Activated CD4-positive, alpha-beta T cell treated with anti-CD3 and anti-CD28 coated beads for 36 hours (primary cell): ENCODE results near the gene SFXN2. TPM values are rescaled to one million over a fixed set of nuclear protein-coding genes. Genes with fewer than 3 reads are reported as not detected.
A peak's percentile ranks its signal among the peaks of the same experiment; 100 is the strongest.

Source experiments
- ATAC-seq: fragments of 200-7000 bp; cut with Tn5 transposase; one replicate; pipeline ENCODE4 v1.10.0; 2021; ENCODE audit warnings: mild to moderate bottlenecking, moderate library complexity
- CTCF ChIA-PET: fragments of 350-600 bp; sonication (Branson Sonifier 250); formaldehyde crosslinking; loops from one replicate; lab custom pipeline; 2021; ENCODE audit warnings: antibody characterized with exemption; lab: Charles Lee
- POLR2A ChIA-PET: fragments of 350-600 bp; sonication (Branson Sonifier 250); formaldehyde crosslinking; loops from one replicate; lab custom pipeline; 2021; ENCODE audit warnings: antibody characterized with exemption, inconsistent platforms; lab: Charles Lee
- DNase-seq: peaks from one replicate; pipeline ENCODE4 v3.0.0-alpha.2; 2020
- H3K27ac Mint-ChIP-seq: one replicate; pipeline ENCODE4 v1.8.0; 2021; ENCODE audit warnings: mixed read lengths
- H3K27me3 Mint-ChIP-seq: one replicate; pipeline ENCODE4 v1.8.0; 2021; ENCODE audit warnings: mixed read lengths
- H3K36me3 Mint-ChIP-seq: one replicate; pipeline ENCODE4 v1.8.0; 2021; ENCODE audit warnings: low read depth, mixed read lengths
- H3K4me1 Mint-ChIP-seq: one replicate; pipeline ENCODE4 v1.8.0; 2021; ENCODE audit warnings: mixed read lengths
- H3K4me3 Mint-ChIP-seq: one replicate; pipeline ENCODE4 v1.8.0; 2021; ENCODE audit warnings: mild to moderate bottlenecking, moderate library complexity, mixed read lengths
- H3K9me3 Mint-ChIP-seq: one replicate; pipeline ENCODE4 v1.8.0; 2021; ENCODE audit warnings: low read depth, mixed read lengths
- intact Hi-C, 2 experiments: fragments of 100-400 bp; cut with DNase I in 1 of 2; cut with micrococcal nuclease in 1 of 2; formaldehyde crosslinking; loops; one replicate each; pipeline versions ENCODE4 v1.14.2 to v1.15.1; 2022 to 2024; cut with DNase I, micrococcal nuclease
- total RNA-seq, 2 experiments: library from RNA; stranded (reverse); gene quantifications; one replicate each; pipeline ENCODE4 v1.2.3, GENCODE V29; 2021

SFXN2 gene
- total RNA-seq, 2 experiments from 2014 or later = 18.2 to 20.7 TPM

DNA sequence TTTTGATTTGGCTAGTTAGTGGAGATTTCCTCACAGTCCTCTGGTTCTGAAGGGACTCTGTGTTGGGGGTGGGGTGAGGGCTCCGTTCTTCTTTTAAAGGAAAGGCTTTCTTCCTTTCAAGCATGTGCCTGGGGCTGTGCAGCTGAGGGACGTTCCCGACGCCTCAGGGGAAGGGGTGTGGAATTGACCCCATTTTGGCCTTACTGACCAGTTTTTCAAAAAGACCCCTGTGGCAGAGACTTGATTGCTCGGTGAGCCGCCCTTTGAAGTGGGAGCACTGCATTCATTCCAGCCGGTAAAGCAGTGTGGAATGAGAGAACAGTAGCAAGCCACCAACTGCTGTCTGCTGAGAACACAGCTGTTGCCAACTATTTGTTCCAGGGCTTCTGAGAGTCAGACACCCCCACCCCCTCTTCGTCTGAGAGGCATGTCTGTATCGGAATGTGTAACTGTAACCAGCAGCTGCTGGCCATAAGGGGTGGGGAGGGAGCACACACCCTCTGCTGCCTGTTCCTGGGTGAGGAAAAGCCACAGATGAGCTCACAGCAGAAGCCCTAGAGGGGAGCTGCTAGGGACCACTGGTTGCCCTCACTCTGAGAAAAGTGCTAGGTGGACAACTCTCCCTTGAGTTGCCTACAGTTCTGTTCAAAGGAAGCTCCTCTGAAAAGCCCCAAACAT is 62.5 kb downstream of the SFXN2 start:
- Mint-ChIP-seq H3K36me3 (peaks cover 8% of the 10 kb centered on the region), H3K4me1 (peaks cover 59% of the 10 kb centered on the region), H3K27ac (no peak overlapping the region), H3K4me3 (peak overlapping the region; percentile 29), H3K27me3 (no peaks in the 10 kb centered on the region), H3K9me3 (no peaks in the 10 kb centered on the region)
- intact Hi-C loops = no loop called here
- ATAC-seq = peak; percentile 55
- ChIA-PET CTCF (interaction anchor here (0.7 to 3.4 kb wide), 5 partner anchors 10 to 32 kb away, joined by 3 to 26 read pairs (median 3); no protein-coding TSS in a partner anchor), POLR2A (interaction anchor here (0.5 kb wide), 2 partner anchors 19 to 64 kb away, joined by 6 read pairs; no protein-coding TSS in a partner anchor)
- DNase-seq = peak; percentile 61

DNA sequence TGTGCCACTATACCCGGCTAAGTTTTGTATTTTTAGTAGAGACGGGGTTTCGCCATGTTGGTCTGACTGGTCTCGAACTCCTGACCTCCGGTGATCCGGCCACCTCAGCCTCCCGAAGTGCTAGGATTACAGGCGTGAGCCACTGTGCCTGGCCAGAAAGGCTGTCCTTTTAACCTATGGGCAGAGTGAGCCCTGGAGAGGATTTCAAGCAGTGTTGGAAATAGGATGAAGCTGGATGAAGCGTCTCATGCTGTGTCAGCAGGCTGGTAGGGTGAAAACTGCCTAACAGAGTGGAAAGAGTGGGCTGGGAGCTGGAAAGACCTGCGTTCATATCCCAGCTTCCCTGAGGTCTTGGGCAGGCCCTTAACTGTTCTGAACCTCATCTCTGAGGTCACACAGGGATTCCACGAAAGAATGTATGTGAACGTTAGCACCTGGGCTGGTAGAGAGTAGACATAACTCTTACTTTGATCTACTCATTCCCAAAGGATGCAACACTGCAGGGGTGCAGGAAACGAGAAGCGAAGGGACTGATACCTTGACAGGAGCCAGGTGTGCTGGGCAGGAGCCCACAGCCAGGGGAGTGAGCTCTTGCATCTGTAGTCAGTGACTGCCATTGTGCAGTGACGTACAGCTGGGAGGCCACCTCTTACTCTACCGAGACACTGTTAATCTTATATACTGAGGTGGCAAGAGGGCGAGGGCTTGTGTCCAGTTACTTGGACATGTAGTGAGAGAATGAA is 63.4 kb downstream of the SFXN2 start:
- Mint-ChIP-seq H3K36me3 (peaks cover 8% of the 10 kb centered on the region), H3K27me3 (no peaks in the 10 kb centered on the region), H3K4me1 (peaks cover 56% of the 10 kb centered on the region), H3K9me3 (no peaks in the 10 kb centered on the region), H3K4me3 (no peak overlapping the region), H3K27ac (no peak overlapping the region)
- ChIA-PET CTCF (interaction anchor here (0.8 to 3.4 kb wide), 4 partner anchors 9 to 104 kb away, joined by 3 to 26 read pairs (median 3); no protein-coding TSS in a partner anchor), POLR2A (interaction anchor here (0.5 to 0.7 kb wide), 2 partner anchors 16 to 65 kb away, joined by 3 to 6 read pairs; no protein-coding TSS in a partner anchor)
- no peak for ATAC-seq
- intact Hi-C loops = no loop called here
- no peak for DNase-seq

DNA sequence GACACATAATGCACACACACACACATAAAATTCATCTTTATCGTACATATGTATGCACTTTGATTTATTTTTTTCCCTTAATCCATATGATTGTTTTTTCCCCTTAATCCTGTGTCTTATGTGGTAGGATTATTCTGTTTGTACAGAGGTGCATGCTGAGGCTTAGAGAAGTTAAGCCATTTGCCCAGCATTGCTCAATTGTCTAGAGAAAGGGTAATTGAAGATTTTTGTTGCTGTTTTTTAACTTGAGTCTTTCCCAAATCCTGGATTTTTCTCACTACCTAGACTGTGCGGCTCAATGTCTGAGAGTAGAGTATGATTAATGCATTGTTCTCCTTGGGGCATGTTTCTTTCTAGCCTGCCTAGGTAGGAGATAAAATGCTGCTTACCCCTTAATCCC is 64.3 kb downstream of the SFXN2 start:
- no peaks in the 10 kb centered on the region for H3K27me3 Mint-ChIP-seq
- no peak overlapping the region for H3K4me3 Mint-ChIP-seq
- POLR2A ChIA-PET = interaction anchor here (0.7 kb wide), 1 partner anchor 15 kb away, joined by 3 read pairs; no protein-coding TSS in a partner anchor
- DNase-seq (no peak), ATAC-seq (no peak)
- CTCF ChIA-PET = no interaction called here
- intact Hi-C loops = no loop called here
- peaks cover 8% of the 10 kb centered on the region for H3K36me3 Mint-ChIP-seq
- H3K4me1 Mint-ChIP-seq = peaks cover 49% of the 10 kb centered on the region
- H3K27ac Mint-ChIP-seq = no peak overlapping the region
- H3K9me3 Mint-ChIP-seq = no peaks in the 10 kb centered on the region

DNA sequence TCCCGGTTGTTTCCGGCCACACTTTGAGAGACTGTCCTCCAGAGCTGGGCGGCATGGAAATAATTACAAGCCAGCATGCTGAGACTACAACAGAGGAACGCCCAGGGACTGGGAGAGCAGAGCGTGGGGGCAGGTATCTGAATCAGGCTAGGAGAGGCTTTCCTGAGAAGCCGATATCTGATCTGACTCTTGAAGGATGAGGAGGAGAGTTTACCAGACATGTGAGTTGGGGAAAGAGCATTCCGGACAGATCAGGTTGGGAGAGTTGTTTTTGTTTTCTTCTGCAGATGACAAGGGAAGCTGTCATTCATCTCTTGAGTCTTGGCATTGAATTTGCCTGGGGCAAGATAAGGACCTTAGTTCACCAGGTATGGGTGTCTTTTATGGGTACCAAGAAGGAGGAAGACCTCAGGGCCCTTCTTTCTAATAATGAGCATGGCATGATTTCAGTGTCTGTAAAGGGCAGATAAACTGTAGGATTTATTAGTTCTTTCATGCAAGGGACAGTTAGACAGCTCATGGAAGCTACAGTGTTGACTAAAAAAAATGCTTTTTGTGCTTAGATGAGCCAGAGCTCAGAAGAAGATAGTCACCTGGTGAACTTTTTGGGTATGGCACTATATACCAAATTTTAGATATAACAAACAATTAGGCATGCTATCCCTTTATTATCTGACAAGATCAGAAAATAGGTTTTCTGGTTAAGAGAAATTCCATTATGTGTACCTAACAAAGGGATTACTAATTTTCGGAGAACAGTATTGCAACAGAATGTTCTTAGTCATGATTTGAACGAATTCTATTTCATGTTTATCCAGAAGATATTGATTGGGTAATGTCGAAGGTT is 65.5 kb downstream of the SFXN2 start:
- ATAC-seq = no peak
- peaks cover 6% of the 10 kb centered on the region for H3K36me3 Mint-ChIP-seq
- intact Hi-C loops = no loop called here
- peaks cover 43% of the 10 kb centered on the region for H3K4me1 Mint-ChIP-seq
- no peak for DNase-seq
- H3K9me3 Mint-ChIP-seq = no peaks in the 10 kb centered on the region
- H3K4me3 Mint-ChIP-seq = no peak overlapping the region
- CTCF ChIA-PET = interaction anchor here (0.6 to 1.3 kb wide), 2 partner anchors 9 to 16 kb away, joined by 3 read pairs; no protein-coding TSS in a partner anchor
- no peak overlapping the region for H3K27ac Mint-ChIP-seq
- H3K27me3 Mint-ChIP-seq = no peaks in the 10 kb centered on the region
- POLR2A ChIA-PET = no interaction called here

DNA sequence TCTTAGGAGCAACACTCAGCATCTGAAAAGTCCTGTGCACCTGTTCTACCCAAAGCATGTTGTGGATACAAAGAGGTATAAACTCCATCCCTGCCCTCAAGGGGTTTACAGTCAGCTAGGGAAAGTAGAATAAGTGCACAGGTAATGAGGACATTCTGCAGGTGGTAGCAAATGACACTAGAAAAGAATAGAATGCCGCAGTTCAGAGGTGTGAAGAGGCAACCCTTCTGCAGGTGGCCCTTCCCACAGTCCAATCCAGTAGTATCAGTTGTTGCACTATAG is 66.0 kb downstream of the SFXN2 start:
- Mint-ChIP-seq H3K36me3 (peaks cover 4% of the 10 kb centered on the region), H3K4me3 (no peak overlapping the region), H3K27me3 (no peaks in the 10 kb centered on the region), H3K9me3 (no peaks in the 10 kb centered on the region), H3K27ac (no peak overlapping the region), H3K4me1 (peaks cover 38% of the 10 kb centered on the region)
- ChIA-PET CTCF (interaction anchor here (0.6 to 1.3 kb wide), 2 partner anchors 10 to 17 kb away, joined by 3 read pairs; no protein-coding TSS in a partner anchor), POLR2A (no interaction called here)
- no peak for ATAC-seq
- no peak for DNase-seq
- intact Hi-C loops = no loop called here

DNA sequence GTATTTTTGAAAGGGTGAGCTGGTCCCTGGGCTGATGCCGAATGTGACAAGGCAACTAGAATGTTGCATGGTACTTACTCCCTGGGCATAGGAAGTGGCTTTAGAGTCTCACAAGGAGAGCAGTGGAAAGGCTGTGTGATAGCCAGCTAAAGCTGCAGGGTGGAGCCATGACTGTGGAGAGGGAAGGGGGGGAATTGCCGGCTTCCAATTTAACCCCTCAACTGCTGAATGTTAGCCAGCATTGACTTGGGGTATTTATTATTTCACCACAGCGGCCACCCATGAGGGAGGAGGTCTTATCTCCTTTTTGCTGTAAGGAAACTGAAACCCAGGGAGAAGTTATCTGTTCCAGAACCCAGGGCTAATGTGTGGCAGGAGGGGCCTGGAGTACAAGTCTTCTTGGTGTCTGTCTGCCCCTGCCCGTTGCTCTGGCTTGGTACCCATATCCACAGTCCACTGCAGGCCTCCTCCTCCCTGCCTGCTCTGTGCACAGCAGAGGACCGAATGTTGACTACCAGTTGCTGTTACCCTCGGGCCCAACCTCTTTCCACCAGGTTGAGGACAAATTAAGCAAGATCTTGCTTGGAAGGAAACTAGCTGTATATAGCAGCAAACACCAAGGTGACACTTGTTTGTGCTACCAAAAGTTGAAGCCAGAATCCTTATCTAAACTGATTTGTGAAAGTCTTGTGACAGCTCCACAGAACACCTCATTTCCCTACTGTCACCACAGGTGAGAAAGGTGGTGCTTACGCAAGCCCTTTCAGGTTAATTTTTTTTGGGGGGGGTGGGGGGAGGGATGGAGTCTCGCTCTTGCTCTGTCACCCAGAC is 66.9 kb downstream of the SFXN2 start:
- CTCF ChIA-PET = no interaction called here
- ATAC-seq (no peak), DNase-seq (no peak)
- Mint-ChIP-seq H3K4me3 (no peak overlapping the region), H3K4me1 (peaks cover 35% of the 10 kb centered on the region), H3K36me3 (peaks cover 4% of the 10 kb centered on the region), H3K9me3 (no peaks in the 10 kb centered on the region), H3K27ac (no peak overlapping the region), H3K27me3 (no peaks in the 10 kb centered on the region)
- POLR2A ChIA-PET = interaction anchor here (0.6 kb wide), 1 partner anchor 10 kb away, joined by 6 read pairs; no protein-coding TSS in a partner anchor
- intact Hi-C loops = no loop called here

DNA sequence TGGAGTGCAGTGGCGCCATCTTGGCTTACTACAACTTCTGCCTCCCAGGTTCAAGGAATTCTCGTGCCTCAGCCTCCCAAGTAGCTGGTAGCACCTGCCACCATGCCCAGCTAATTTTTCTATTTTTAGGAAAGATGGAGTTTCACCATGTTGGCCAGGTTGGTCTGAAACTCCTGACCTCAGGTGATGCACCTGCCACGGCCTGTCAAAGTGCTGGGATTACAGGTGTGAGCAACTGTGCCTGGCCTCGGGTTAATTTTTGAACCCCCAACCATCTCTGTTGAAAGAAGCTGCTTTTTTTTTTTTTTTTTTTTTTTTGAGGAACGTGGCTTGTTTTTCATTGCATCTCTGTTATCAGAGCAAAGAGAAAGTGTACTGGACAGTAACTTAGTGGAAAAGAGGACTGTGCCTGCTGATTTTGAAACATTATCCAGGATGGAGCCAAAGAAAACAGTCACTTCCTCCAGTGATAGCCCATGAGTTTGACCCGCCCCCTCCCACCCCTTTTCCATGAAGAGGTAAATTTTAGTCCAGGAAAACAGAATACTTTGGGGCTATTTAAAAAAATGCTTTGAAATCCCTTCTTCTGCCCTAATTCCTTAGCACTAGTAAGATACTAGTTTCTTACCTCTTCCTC is 67.6 kb downstream of the SFXN2 start:
- POLR2A ChIA-PET = interaction anchor here (0.6 kb wide), 1 partner anchor 11 kb away, joined by 6 read pairs; no protein-coding TSS in a partner anchor
- Mint-ChIP-seq H3K36me3 (peaks cover 4% of the 10 kb centered on the region), H3K27ac (no peak overlapping the region), H3K9me3 (no peaks in the 10 kb centered on the region), H3K4me3 (no peak overlapping the region), H3K27me3 (no peaks in the 10 kb centered on the region), H3K4me1 (peaks cover 27% of the 10 kb centered on the region)
- CTCF ChIA-PET = no interaction called here
- intact Hi-C loops = no loop called here
- no peak for ATAC-seq
- no peak for DNase-seq

DNA sequence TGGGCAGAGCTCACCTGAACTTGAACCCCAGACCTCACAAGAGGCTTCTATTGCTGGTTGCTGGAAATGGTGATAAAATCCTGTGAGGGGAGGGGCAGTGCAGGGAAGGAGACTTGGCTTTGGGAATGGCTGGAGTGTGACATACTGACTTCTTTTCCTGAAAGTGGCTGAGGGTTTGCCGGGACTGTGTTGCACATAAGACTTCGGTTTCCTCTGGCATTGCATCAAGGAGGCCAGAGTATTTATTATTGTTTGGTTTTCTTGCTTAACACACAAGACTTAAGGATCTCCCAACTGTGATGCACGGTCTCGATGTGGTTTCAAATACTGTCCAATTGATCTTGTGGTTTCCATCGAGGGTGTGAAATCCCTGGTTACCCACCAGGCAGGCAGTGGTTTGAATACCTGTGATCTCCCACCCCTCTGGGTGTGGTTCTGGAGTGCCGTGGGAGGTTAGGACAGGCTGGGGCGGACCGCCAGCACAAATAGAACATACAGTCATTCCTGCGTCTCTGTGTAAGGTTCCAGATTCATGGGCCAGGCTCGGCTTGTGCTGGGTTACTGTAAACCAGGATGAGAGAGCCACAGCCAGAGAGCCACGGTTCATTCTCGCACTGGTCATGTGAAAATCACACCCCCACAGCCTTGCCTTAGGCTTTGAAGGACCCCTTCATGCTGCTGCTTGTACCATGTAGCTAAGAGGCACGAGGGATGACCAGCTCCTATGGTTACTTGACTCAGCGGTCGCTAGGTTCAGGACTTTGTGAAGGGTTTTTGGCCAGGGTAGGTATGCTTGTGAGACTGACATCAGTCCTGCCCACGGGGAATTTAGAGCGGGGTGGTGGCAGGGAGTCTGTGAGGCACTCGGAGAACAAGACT is 68.5 kb downstream of the SFXN2 start:
- H3K27ac Mint-ChIP-seq = no peak overlapping the region
- peaks cover 4% of the 10 kb centered on the region for H3K36me3 Mint-ChIP-seq

DNA sequence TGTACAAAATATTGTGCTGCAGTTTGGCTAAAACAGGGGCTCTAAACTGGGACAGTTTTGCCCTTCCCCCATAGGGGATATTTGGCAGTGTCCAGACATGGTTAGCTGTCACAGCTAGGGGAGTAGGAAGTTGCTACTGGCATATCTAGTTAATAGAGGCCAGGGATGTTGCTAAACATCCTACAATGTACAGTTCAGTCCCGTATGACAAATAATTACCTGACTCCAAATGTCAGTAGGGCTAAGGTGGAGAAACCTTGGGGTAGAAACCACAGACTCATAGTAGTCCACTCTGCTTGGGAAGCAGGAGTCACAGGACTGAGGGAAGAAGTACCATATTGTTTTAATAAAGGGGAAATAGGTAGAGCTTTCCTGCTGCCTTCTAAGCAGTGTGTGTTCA is 69.1 kb downstream of the SFXN2 start:
- peaks cover 6% of the 10 kb centered on the region for H3K36me3 Mint-ChIP-seq
- no peak for ATAC-seq
- no peaks in the 10 kb centered on the region for H3K9me3 Mint-ChIP-seq
- ChIA-PET CTCF (no interaction called here), POLR2A (no interaction called here)
- DNase-seq = no peak
- peaks cover 21% of the 10 kb centered on the region for H3K4me1 Mint-ChIP-seq
- no peak overlapping the region for H3K27ac Mint-ChIP-seq
- intact Hi-C loops = no loop called here
- no peaks in the 10 kb centered on the region for H3K27me3 Mint-ChIP-seq
- no peak overlapping the region for H3K4me3 Mint-ChIP-seq

More for the DNA sequence above, 68.5 kb downstream of the SFXN2 start:
- H3K4me1 Mint-ChIP-seq = peaks cover 26% of the 10 kb centered on the region
- ChIA-PET CTCF (no interaction called here), POLR2A (no interaction called here)
- intact Hi-C loops = no loop called here
- ATAC-seq = no peak
- no peak for DNase-seq
- no peaks in the 10 kb centered on the region for H3K27me3 Mint-ChIP-seq
- no peaks in the 10 kb centered on the region for H3K9me3 Mint-ChIP-seq
- H3K4me3 Mint-ChIP-seq = no peak overlapping the region
